ENCODE measurements around the gene SPOUT1. TPM values are rescaled to one million over a fixed set of nuclear protein-coding genes. Genes with fewer than 3 reads are reported as not detected.
A peak's percentile ranks its signal among the peaks of the same experiment; 100 is the strongest.

SPOUT1 gene
- total and polyA plus RNA-seq, 9 donors: 6.3 to 47.9 (median 25.5) TPM

GRCh38 chr9:128822407-128823042 lies 7.1 kb downstream of the SPOUT1 start:
- intact Hi-C loops (cut with DNase I): no loop called here
- H3K27ac ChIP-seq: no peak overlapping the region
- no peaks in the 10 kb centered on the region for H3K36me3 ChIP-seq
- TF ChIP-seq EP300 (IDR thresholded peaks at IDR 0.05) (no peak), POLR2A (IDR thresholded peaks at IDR 0.05) (no peak)
- no peaks in the 10 kb centered on the region for H3K27me3 ChIP-seq
- no peak for DNase-seq
- peaks cover 2% of the 10 kb centered on the region for H3K4me1 ChIP-seq (ENCODE audit: insufficient read depth)
- 84 to 89% (median 85%) methylated on average over 20 to 22 of the region's 22 CpGs for WGBS, 3 donors
- no peaks in the 10 kb centered on the region for H3K9me3 ChIP-seq
- no peak overlapping the region for H3K4me3 ChIP-seq

- Histone ChIP-seq H3K27me3 (no peaks in the 10 kb centered on the region), H3K9me3 (no peaks in the 10 kb centered on the region), H3K36me3 (no peaks in the 10 kb centered on the region), H3K4me1 (ENCODE audit: insufficient read depth) (peaks cover 2% of the 10 kb centered on the region), H3K27ac (no peak overlapping the region), H3K4me3 (no peak overlapping the region)
- intact Hi-C loops (cut with DNase I): no loop called here
- 77 to 87% (median 85%) methylated on average over 16 of the region's 16 CpGs for WGBS, 3 donors
- TF ChIP-seq EP300 (IDR thresholded peaks at IDR 0.05) (no peak), CTCF (IDR thresholded peaks at IDR 0.05) (no peak), POLR2A (IDR thresholded peaks at IDR 0.05) (no peak)
- DNase-seq: no peak
These were observed 7.8 kb downstream of the SPOUT1 start for GRCh38 chr9:128821584-128822406.

DNA sequence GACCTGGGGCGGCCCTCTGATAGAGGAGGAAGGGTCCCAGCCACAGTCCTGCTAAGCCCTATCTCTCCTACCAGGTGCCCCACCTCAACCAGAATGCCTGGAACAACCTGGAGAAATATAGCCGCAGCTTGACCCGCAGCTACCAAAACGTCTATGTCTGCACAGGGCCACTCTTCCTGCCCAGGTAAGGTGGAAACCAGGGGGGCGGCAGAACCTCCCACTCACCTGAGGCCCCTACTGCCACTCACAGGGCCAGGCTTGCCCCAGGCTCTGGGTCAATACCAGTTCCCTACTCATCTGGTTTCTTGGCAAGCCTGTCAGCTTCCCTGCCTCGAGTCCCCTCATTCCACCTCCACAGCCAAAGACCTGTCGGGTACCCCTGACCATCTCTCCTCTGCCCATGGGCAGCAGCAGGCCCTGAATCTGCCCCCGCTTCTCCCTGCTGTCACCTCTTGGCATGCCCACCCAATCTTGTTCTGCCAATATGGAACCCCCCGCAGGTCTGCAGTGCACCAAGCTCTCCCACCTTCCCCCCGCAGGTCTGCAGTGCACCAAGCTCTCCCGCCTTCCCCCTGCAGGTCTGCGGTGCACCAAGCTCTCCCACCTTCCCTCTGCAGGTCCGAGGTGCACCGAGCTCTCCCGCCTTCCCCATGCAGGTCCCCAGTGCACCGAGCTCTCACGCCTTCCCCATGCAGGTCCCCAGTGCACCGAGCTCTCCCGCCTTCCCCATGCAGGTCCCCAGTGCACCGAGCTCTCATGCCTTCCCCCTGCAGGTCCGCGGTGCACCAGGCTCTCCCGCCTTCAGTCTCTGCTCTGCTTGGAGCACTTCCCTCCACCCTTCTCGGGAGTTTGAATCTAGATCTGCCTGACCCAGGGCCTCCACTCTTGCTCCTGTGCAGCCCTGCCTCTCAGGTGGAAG lies 8.7 kb downstream of the SPOUT1 start:
- intact Hi-C loops (cut with DNase I): no loop called here
- DNase-seq: no peak
- H3K4me3 ChIP-seq: no peak overlapping the region
- no peak overlapping the region for H3K27ac ChIP-seq
- H3K9me3 ChIP-seq: no peaks in the 10 kb centered on the region
- H3K36me3 ChIP-seq: no peaks in the 10 kb centered on the region
- no peak for TF ChIP-seq CTCF (IDR thresholded peaks at IDR 0.05)
- TF ChIP-seq POLR2A (IDR thresholded peaks at IDR 0.05): no peak
- TF ChIP-seq EP300 (IDR thresholded peaks at IDR 0.05): no peak
- H3K4me1 ChIP-seq (ENCODE audit: insufficient read depth): peaks cover 2% of the 10 kb centered on the region
- 77 to 82% (median 80%) methylated on average over 24 of the region's 24 CpGs for WGBS, 3 donors
- no peaks in the 10 kb centered on the region for H3K27me3 ChIP-seq

DNA sequence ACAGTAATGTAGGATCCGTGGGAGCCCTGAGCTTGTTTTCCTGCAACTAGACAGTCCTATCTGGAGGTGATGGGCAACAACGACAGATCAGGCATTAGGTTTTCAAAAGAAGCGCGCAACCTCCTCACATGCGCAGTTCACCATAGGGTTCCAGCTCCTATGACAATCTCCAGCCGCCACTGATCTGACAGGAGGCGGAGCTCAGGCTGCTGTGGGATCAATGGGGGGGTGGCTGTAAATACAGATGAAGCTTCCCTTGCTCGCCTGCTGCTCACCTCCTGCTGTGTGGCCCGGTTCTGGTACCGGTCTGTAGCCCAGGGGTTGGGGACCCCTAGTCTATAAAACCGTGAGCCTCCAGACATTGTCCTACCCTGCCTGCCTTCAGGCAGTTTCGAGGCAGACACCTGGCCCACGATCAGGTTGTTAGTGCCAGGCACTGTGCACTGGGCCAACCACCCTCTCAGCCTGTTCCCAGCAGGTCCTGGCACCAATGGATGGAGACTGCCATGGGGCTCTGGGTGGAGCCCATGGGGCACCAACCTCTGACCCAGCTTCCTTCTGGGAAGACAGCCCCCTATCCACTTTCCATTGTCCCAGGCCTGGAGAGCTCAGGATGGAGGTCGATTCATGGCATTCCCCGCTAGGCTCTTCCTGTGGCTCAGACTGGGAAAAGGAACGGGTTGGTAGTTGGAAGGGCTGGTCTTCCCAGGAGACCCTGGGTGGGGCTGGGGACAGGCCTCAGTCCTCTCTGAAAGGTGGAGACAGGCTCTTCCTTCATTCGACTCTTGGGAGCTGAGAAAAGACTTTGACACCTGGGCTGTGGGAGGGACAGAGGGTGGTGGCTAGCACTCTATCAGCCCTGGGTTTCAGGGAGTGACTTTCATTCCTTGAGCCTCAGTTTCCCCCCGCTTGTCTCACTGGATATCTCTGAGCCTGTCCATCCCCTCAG lies 9.6 kb downstream of the SPOUT1 start:
- no peaks in the 10 kb centered on the region for H3K9me3 ChIP-seq
- intact Hi-C loops (cut with DNase I): no loop called here
- peak; percentile 51 to 70 (median 60) for DNase-seq
- H3K4me3 ChIP-seq: peak overlapping the region; percentile 68
- no peaks in the 10 kb centered on the region for H3K27me3 ChIP-seq
- 50 to 67% (median 63%) methylated on average over 14 to 18 of the region's 18 CpGs for WGBS, 3 donors
- TF ChIP-seq CTCF (IDR thresholded peaks at IDR 0.05): no peak
- TF ChIP-seq POLR2A (IDR thresholded peaks at IDR 0.05): no peak
- no peak for TF ChIP-seq EP300 (IDR thresholded peaks at IDR 0.05)
- peaks cover 2% of the 10 kb centered on the region for H3K4me1 ChIP-seq (ENCODE audit: insufficient read depth)
- peak overlapping the region in 1 of 2 donors; percentile 75 for H3K27ac ChIP-seq
- H3K36me3 ChIP-seq: no peaks in the 10 kb centered on the region
